Hepatocyte (in vitro differentiated cells): ENCODE results near the gene HEBP2. TPM values are rescaled to one million over a fixed set of nuclear protein-coding genes. Genes with fewer than 3 reads are reported as not detected.

Experiments used
- DNase-seq: peaks from one replicate; pipeline ENCODE4 v3.0.0-alpha.2; 2016; ENCODE audit warnings: low spot score
- H2AFZ ChIP-seq: fragments of 200-600 bp; sonication (generic); 2 replicates; pipeline ENCODE4 v1.6.0; 2016; ENCODE audit warnings: antibody characterized with exemption, mild to moderate bottlenecking
- H3K27ac ChIP-seq: fragments of 200-600 bp; sonication (generic); 2 replicates; pipeline ENCODE4 v1.5.1; 2016; ENCODE audit warnings: mild to moderate bottlenecking
- H3K27me3 ChIP-seq: fragments of 200-600 bp; sonication (generic); 2 replicates; pipeline ENCODE4 v1.6.1; 2016
- H3K36me3 ChIP-seq: fragments of 200-600 bp; sonication (generic); replicated peaks from 2 replicates; pipeline ENCODE4 v1.5.1; 2016; ENCODE audit warnings: low read depth; ENCODE audit not compliant: insufficient read depth
- H3K4me1 ChIP-seq: fragments of 200-600 bp; sonication (generic); 2 replicates; pipeline ENCODE4 v1.5.1; 2016; ENCODE audit warnings: mild to moderate bottlenecking, moderate library complexity; ENCODE audit not compliant: insufficient read depth
- H3K4me2 ChIP-seq: fragments of 200-600 bp; sonication (generic); 2 replicates; pipeline ENCODE4 v1.6.0; 2016
- H3K4me3 ChIP-seq: fragments of 200-600 bp; sonication (generic); 2 replicates; pipeline ENCODE4 v1.5.1; 2016; ENCODE audit warnings: mild to moderate bottlenecking
- H3K79me2 ChIP-seq: fragments of 200-600 bp; sonication (generic); 2 replicates; pipeline ENCODE4 v1.6.0; 2017; ENCODE audit warnings: mild to moderate bottlenecking
- H3K9me2 ChIP-seq: fragments of 200-600 bp; sonication (generic); replicated peaks from 2 replicates; pipeline ENCODE4 v1.6.0; 2017; ENCODE audit warnings: mild to moderate bottlenecking; ENCODE audit not compliant: insufficient read depth
- H3K9me3 ChIP-seq: fragments of 200-600 bp; sonication (generic); 2 replicates; pipeline ENCODE4 v1.5.1; 2016; ENCODE audit warnings: low read depth, mild to moderate bottlenecking
- H4K20me1 ChIP-seq: fragments of 200-600 bp; sonication (generic); 2 replicates; pipeline ENCODE4 v1.6.0; 2016; ENCODE audit warnings: mild to moderate bottlenecking; ENCODE audit not compliant: insufficient read depth, poor library complexity, severe bottlenecking
- CTCF ChIP-seq: fragments of 200-600 bp; sonication (generic); IDR thresholded peaks from 2 replicates; pipeline ENCODE4 v1.5.1; 2016; ENCODE audit warnings: antibody characterized with exemption, mild to moderate bottlenecking; ENCODE audit not compliant: poor library complexity
- EZH2 ChIP-seq: fragments of 200-600 bp; sonication (generic); IDR thresholded peaks from 2 replicates; pipeline ENCODE4 v1.6.1; 2016; ENCODE audit warnings: antibody characterized with exemption, mild to moderate bottlenecking, borderline replicate concordance
- EZH2phosphoT487 ChIP-seq: fragments of 200-600 bp; sonication (generic); IDR thresholded peaks from one replicate; pipeline ENCODE4 v1.6.1; 2018; ENCODE audit warnings: antibody characterized with exemption, mild to moderate bottlenecking, low read depth, moderate library complexity; ENCODE audit not compliant: unreplicated experiment, severe bottlenecking
- WGBS: methylation state at CpG from one replicate; pipeline ENCODE4 v1.1.6; 2016; ENCODE audit warnings: low lambda C conversion rate; ENCODE audit errors: missing lambda C conversion rate; 5-methylcytosine and 5-hydroxymethylcytosine counted together
- polyA plus RNA-seq: library from polyadenylated mRNA; unstranded; fragments of >200 nt; fragmentation: Nextera tagmentation; extraction: Ambion mirVana; gene quantifications from 2 replicates; pipeline ENCODE4 v1.2.1, GENCODE V29; 2016
- total RNA-seq: library from RNA; depleted of rRNA; stranded (reverse); fragments of >200 nt; gene quantifications from 2 replicates; pipeline ENCODE4 v1.2.3, GENCODE V29; 2014

Gene HEBP2
- total and polyA plus RNA-seq, 2 experiments from 2014 or later, result 21.6 to 79.0 TPM

DNA sequence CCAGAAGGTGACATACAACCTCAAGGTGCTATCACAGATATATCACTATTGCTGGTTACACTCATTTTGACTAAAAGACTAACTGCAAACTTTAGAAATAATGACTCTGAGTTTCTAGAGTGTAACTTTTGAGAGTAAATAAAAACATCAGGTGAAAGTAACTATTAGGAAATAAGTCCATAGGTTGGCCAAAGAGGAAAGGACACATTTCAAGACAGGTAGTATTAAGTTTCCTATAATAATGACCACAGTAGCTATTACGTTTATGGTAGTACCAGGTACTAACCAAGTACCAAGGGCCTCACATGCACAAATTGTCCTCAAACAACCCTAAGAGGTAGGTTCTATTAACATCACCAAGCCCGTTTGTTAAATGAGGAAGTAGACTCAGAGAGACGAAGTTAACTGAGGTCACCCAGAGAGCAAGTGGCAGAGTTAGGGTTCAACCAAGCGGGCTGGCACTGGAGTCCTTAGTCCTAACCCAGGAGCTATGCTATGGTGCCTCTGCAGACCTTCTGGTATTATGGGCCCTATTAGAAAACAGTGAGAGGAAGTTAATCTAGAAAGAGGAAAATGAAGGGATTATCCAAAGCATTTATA is 36.8 kb downstream of the HEBP2 start:
- WGBS, result 91% methylated on average over 4 of the region's 4 CpGs
- H3K4me2 ChIP-seq, result no peak overlapping the region
- no peaks in the 10 kb centered on the region for H3K36me3 ChIP-seq
- TF ChIP-seq EZH2phosphoT487 (no peak), EZH2 (no peak), CTCF (no peak)
- H3K9me3 ChIP-seq, result no peaks in the 10 kb centered on the region
- DNase-seq, result no peak
- H3K9me2 ChIP-seq, result no peaks in the 10 kb centered on the region
- no peaks in the 10 kb centered on the region for H3K4me1 ChIP-seq
- H3K79me2 ChIP-seq, result peaks cover 3% of the 10 kb centered on the region
- no peak overlapping the region for H3K27ac ChIP-seq
- no peak overlapping the region for H3K4me3 ChIP-seq
- H3K27me3 ChIP-seq, result no peaks in the 10 kb centered on the region
- H4K20me1 ChIP-seq, result no peaks in the 10 kb centered on the region
- H2AFZ ChIP-seq, result no peak overlapping the region

DNA sequence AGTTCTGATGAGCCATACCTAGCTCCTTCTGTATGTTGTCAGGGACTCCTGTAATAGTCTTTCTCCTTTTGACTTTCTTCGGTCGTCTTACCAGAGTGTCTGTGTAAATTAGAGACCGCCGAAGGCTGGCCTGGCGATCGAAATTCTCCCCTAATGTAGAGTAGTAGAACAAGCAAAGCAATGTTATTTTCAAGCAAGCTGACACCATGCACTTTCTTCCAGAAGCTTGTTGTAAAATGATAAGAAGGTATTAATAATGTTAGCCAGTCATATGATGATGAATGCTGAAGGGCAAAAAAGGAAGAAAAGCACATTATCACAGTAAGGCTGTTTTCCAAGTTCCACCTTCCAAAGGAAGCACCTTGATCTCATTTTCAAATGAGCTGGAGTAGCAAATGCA is 37.9 kb downstream of the HEBP2 start:
- H4K20me1 ChIP-seq, result no peaks in the 10 kb centered on the region
- no peak for DNase-seq
- no peaks in the 10 kb centered on the region for H3K36me3 ChIP-seq
- TF ChIP-seq EZH2phosphoT487 (no peak), CTCF (no peak), EZH2 (no peak)
- H3K27ac ChIP-seq, result no peak overlapping the region
- H3K79me2 ChIP-seq, result peaks cover 3% of the 10 kb centered on the region
- H3K9me2 ChIP-seq, result no peaks in the 10 kb centered on the region
- no peaks in the 10 kb centered on the region for H3K4me1 ChIP-seq
- no peak overlapping the region for H3K4me3 ChIP-seq
- no peaks in the 10 kb centered on the region for H3K9me3 ChIP-seq
- 97% methylated on average over 6 of the region's 6 CpGs for WGBS
- H3K4me2 ChIP-seq, result no peak overlapping the region
- H2AFZ ChIP-seq, result no peak overlapping the region
- H3K27me3 ChIP-seq, result no peaks in the 10 kb centered on the region

- Histone ChIP-seq H3K4me2 (no peak overlapping the region), H2AFZ (no peak overlapping the region), H4K20me1 (no peaks in the 10 kb centered on the region), H3K4me3 (no peak overlapping the region), H3K9me2 (no peaks in the 10 kb centered on the region), H3K27me3 (no peaks in the 10 kb centered on the region), H3K36me3 (no peaks in the 10 kb centered on the region), H3K4me1 (no peaks in the 10 kb centered on the region), H3K27ac (no peak overlapping the region), H3K79me2 (peaks cover 5% of the 10 kb centered on the region), H3K9me3 (no peaks in the 10 kb centered on the region)
- TF ChIP-seq EZH2 (no peak), CTCF (no peak), EZH2phosphoT487 (no peak)
- DNase-seq, result no peak
- 98% methylated on average over 2 of the region's 2 CpGs for WGBS
These were observed 38.6 kb downstream of the HEBP2 start for GRCh38 chr6:138442663-138443062.

DNA sequence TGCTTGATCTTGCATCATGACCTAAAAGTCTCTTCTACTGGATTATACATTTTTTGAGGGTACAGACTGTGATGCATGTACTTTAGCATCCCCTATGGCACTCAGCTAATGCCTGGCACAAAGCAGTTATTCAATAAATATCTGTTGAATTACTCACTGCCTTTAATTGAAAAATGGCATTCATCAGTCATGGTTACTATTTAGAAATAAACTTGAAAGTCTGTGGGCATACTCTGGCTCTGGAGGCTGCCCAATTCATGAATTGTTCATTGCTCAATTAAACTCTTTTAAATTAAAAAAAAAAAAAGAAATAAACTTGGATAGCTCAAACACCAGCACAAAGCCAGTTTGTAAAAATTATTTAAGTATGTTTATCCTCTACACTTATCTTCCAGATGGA is 40.0 kb downstream of the HEBP2 start:
- H3K27ac ChIP-seq, result no peak overlapping the region
- TF ChIP-seq EZH2 (no peak), EZH2phosphoT487 (no peak), CTCF (no peak)
- H3K4me2 ChIP-seq, result no peak overlapping the region
- no peaks in the 10 kb centered on the region for H3K4me1 ChIP-seq
- no peak for DNase-seq
- no peak overlapping the region for H2AFZ ChIP-seq
- H3K36me3 ChIP-seq, result no peaks in the 10 kb centered on the region
- no peaks in the 10 kb centered on the region for H4K20me1 ChIP-seq
- no peak overlapping the region for H3K4me3 ChIP-seq
- no peaks in the 10 kb centered on the region for H3K9me3 ChIP-seq
- peaks cover 14% of the 10 kb centered on the region for H3K79me2 ChIP-seq
- no peaks in the 10 kb centered on the region for H3K9me2 ChIP-seq
- no peaks in the 10 kb centered on the region for H3K27me3 ChIP-seq
